Prostate gland (tissue), 2 donors: Measurements from ENCODE around the gene DNMT3L. TPM values are rescaled to one million over a fixed set of nuclear protein-coding genes. Genes with fewer than 3 reads are reported as not detected.

Source experiments
- DNase-seq: peaks from one replicate; pipeline ENCODE4 v3.0.0-alpha.2; 2019; ENCODE audit warnings: low spot score
- H3K27ac ChIP-seq, 2 donors: fragments of 200-600 bp; sonication (generic); 2 replicates each; pipeline ENCODE4 v1.5.1; 2017 to 2019
- H3K27me3 ChIP-seq: fragments of 200-600 bp; sonication (generic); replicated peaks from 2 replicates; pipeline ENCODE4 v1.5.1; 2019; ENCODE audit not compliant: insufficient read depth
- H3K36me3 ChIP-seq, 2 donors: fragments of 200-600 bp; sonication (generic); 1 replicate in 1 of 2; 2 replicates in 1 of 2; pipeline versions ENCODE4 v1.5.1 to v1.8.1; 2017 to 2019
- H3K4me1 ChIP-seq: fragments of 200-600 bp; sonication (generic); replicated peaks from 2 replicates; pipeline ENCODE4 v1.5.1; 2019
- H3K4me3 ChIP-seq, 2 donors: fragments of 200-600 bp; sonication (generic); 2 replicates each; pipeline ENCODE4 v1.5.1; 2017 to 2019
- H3K9me3 ChIP-seq: fragments of 200-600 bp; sonication (generic); 2 replicates; pipeline ENCODE4 v1.5.1; 2017
- CTCF ChIP-seq, 4 experiments: fragments of 200-600 bp in 2 of 4; fragments of 450-650 bp in 2 of 4; sonication (generic) in 2 of 4; IDR thresholded peaks; 1 replicate in 3 of 4; 2 replicates in 1 of 4; pipeline ENCODE4 v1.5.1; 2016 to 2019; ENCODE audit warnings: antibody characterized with exemption in 4 of 4, mild to moderate bottlenecking in 2 of 4, moderate library complexity in 2 of 4
- POLR2A ChIP-seq: fragments of 450-650 bp; IDR thresholded peaks from one replicate; pipeline ENCODE4 v1.6.1; 2016; ENCODE audit warnings: antibody characterized with exemption, mild to moderate bottlenecking
- POLR2AphosphoS5 ChIP-seq: sonication (generic); formaldehyde crosslinking; IDR thresholded peaks from one replicate; pipeline ENCODE4 v1.6.1; 2017; ENCODE audit warnings: antibody characterized with exemption
- WGBS: methylation state at CpG from one replicate; pipeline ENCODE4 v1.1.5; 2018; 5-methylcytosine and 5-hydroxymethylcytosine counted together
- intact Hi-C: fragments of 100-400 bp; cut with DNase I; formaldehyde crosslinking; loops from one replicate; pipeline ENCODE4 v1.14.2; 2022
- total RNA-seq, 2 donors: library from RNA; depleted of rRNA; stranded (reverse); fragments of >200 nt; gene quantifications; one replicate each; pipeline ENCODE4 v1.1.0, GENCODE V29; 2016

The DNMT3L gene
- total RNA-seq, 2 donors from 2014 or later: not detected

GRCh38 chr21:44299085-44299457 lies 37.4 kb upstream of the DNMT3L start:
- WGBS: 18% methylated on average over 10 of the region's 10 CpGs
- intact Hi-C loops: no loop called here
- peak overlapping the region; percentile 87 to 90 for H3K27ac ChIP-seq
- H3K36me3 ChIP-seq: no peaks in the 10 kb centered on the region
- no peaks in the 10 kb centered on the region for H3K9me3 ChIP-seq
- DNase-seq: no peak
- H3K27me3 ChIP-seq: no peaks in the 10 kb centered on the region
- TF ChIP-seq POLR2AphosphoS5: no peak
- no peak for TF ChIP-seq POLR2A
- TF ChIP-seq CTCF (IDR thresholded peaks at IDR 0.05): no peak
- peaks cover 14% of the 10 kb centered on the region for H3K4me1 ChIP-seq
- peak overlapping the region; percentile 79 to 86 for H3K4me3 ChIP-seq

- WGBS: 88% methylated on average over 2 of the region's 2 CpGs
- Histone ChIP-seq H3K4me3 (no peak overlapping the region), H3K36me3 (no peaks in the 10 kb centered on the region), H3K27me3 (no peaks in the 10 kb centered on the region), H3K9me3 (no peaks in the 10 kb centered on the region), H3K4me1 (peaks cover 14% of the 10 kb centered on the region), H3K27ac (no peak overlapping the region)
- no peak for DNase-seq
- intact Hi-C loops: no loop called here
- TF ChIP-seq POLR2AphosphoS5 (no peak), CTCF (IDR thresholded peaks at IDR 0.05) (no peak), POLR2A (no peak)
Observed at GRCh38 chr21:44298301-44298700, 36.6 kb upstream of the DNMT3L start.

- H3K4me1 ChIP-seq: peaks cover 14% of the 10 kb centered on the region
- H3K4me3 ChIP-seq: no peak overlapping the region
- no peaks in the 10 kb centered on the region for H3K9me3 ChIP-seq
- intact Hi-C loops: no loop called here
- DNase-seq: peak; percentile 85
- no peaks in the 10 kb centered on the region for H3K36me3 ChIP-seq
- H3K27me3 ChIP-seq: no peaks in the 10 kb centered on the region
- TF ChIP-seq CTCF (IDR thresholded peaks at IDR 0.05): peak; percentile 74 to 92 (median 86)
- TF ChIP-seq POLR2A: no peak
- peak; percentile 62 for TF ChIP-seq POLR2AphosphoS5
- 33% methylated on average over 19 of the region's 22 CpGs for WGBS
- H3K27ac ChIP-seq: no peak overlapping the region
Observed at GRCh38 chr21:44297525-44298290, 36.0 kb upstream of the DNMT3L start.

GRCh38 chr21:44296916-44297315 lies 35.2 kb upstream of the DNMT3L start:
- WGBS: 76% methylated on average over 13 of the region's 13 CpGs

More at GRCh38 chr21:44296916-44297315, 35.2 kb upstream of the DNMT3L start:
- Histone ChIP-seq H3K4me3 (no peak overlapping the region), H3K27ac (no peak overlapping the region), H3K9me3 (no peaks in the 10 kb centered on the region), H3K36me3 (no peaks in the 10 kb centered on the region), H3K4me1 (peaks cover 14% of the 10 kb centered on the region), H3K27me3 (no peaks in the 10 kb centered on the region)
- no peak for TF ChIP-seq POLR2AphosphoS5
- TF ChIP-seq CTCF (IDR thresholded peaks at IDR 0.05): no peak
- TF ChIP-seq POLR2A: no peak
- intact Hi-C loops: no loop called here
- DNase-seq: no peak
